ENCODE data around the gene CHD5.

The CHD5 gene

GRCh38 chr1:6131561-6131960, 48.6 kb downstream of the CHD5 start:
- Histone ChIP-seq H3K27ac (ENCODE audit: low read length) (no peak overlapping the region), H3K36me3 (replicated peaks; ENCODE audit: insufficient read depth, low read length) (no peaks in the 10 kb centered on the region), H3K9me2 (replicated peaks; ENCODE audit: insufficient read depth, low read length) (no peaks in the 10 kb centered on the region), H2AFZ (ENCODE audit: low read length) (no peak overlapping the region), H3K9ac (ENCODE audit: low read length) (no peak overlapping the region), H3K9me3 (replicated peaks; ENCODE audit: insufficient read depth, low read length) (no peaks in the 10 kb centered on the region), H3K27me3 (replicated peaks; ENCODE audit: insufficient read depth, low read length) (peaks cover 92% of the 10 kb centered on the region), H3K4me2 (ENCODE audit: low read depth, low read length) (no peak overlapping the region), H3F3A (ENCODE audit: insufficient read depth, low read length) (no peaks in the 10 kb centered on the region), H3K4me3 (ENCODE audit: low read length) (no peak overlapping the region), H3K4me1 (ENCODE audit: low read length) (peaks cover 5% of the 10 kb centered on the region; the same call in 1 of the 2 replicates), H3K79me2 (ENCODE audit: low read length) (no peaks in the 10 kb centered on the region), H4K20me1 (ENCODE audit: insufficient read depth, low read length) (no peaks in the 10 kb centered on the region)
- TF ChIP-seq EZH2 (optimal IDR thresholded peaks at IDR 0.05; ENCODE audit: low read depth, low read length) (no peak), EZH2phosphoT487 (IDR thresholded peaks at IDR 0.05; ENCODE audit: low read length) (no peak)
- no peak for DNase-seq

GRCh38 chr1:6130596-6130995, 49.5 kb downstream of the CHD5 start:
- no peak overlapping the region for H3K27ac ChIP-seq (ENCODE audit: low read length)
- no peak for DNase-seq

GRCh38 chr1:6130036-6130435, 50.1 kb downstream of the CHD5 start:
- H3K79me2 ChIP-seq (ENCODE audit: low read length), result no peaks in the 10 kb centered on the region
- no peak overlapping the region for H2AFZ ChIP-seq (ENCODE audit: low read length)
- H3K27me3 ChIP-seq (replicated peaks; ENCODE audit: insufficient read depth, low read length), result peaks cover 92% of the 10 kb centered on the region
- TF ChIP-seq EZH2phosphoT487 (IDR thresholded peaks at IDR 0.05; ENCODE audit: low read length), result no peak
- no peak for TF ChIP-seq CTCF (IDR thresholded peaks at IDR 0.05; ENCODE audit: low read length)
- TF ChIP-seq EZH2 (optimal IDR thresholded peaks at IDR 0.05; ENCODE audit: low read depth, low read length), result no peak
- no peaks in the 10 kb centered on the region for H3F3A ChIP-seq (ENCODE audit: insufficient read depth, low read length)
- H3K4me1 ChIP-seq (ENCODE audit: low read length), result peaks cover 5% of the 10 kb centered on the region; the same call in 1 of the 2 replicates
- H3K4me2 ChIP-seq (ENCODE audit: low read depth, low read length), result no peak overlapping the region
- no peaks in the 10 kb centered on the region for H3K36me3 ChIP-seq (replicated peaks; ENCODE audit: insufficient read depth, low read length)
- no peak for DNase-seq
- H4K20me1 ChIP-seq (ENCODE audit: insufficient read depth, low read length), result no peaks in the 10 kb centered on the region
- H3K27ac ChIP-seq (ENCODE audit: low read length), result no peak overlapping the region
- no peaks in the 10 kb centered on the region for H3K9me3 ChIP-seq (replicated peaks; ENCODE audit: insufficient read depth, low read length)
- no peaks in the 10 kb centered on the region for H3K9me2 ChIP-seq (replicated peaks; ENCODE audit: insufficient read depth, low read length)
- no peak overlapping the region for H3K9ac ChIP-seq (ENCODE audit: low read length)
- H3K4me3 ChIP-seq (ENCODE audit: low read length), result no peak overlapping the region

More at GRCh38 chr1:6130596-6130995, 49.5 kb downstream of the CHD5 start:
- Histone ChIP-seq H3K36me3 (replicated peaks; ENCODE audit: insufficient read depth, low read length) (no peaks in the 10 kb centered on the region), H3K9ac (ENCODE audit: low read length) (no peak overlapping the region), H3K4me1 (ENCODE audit: low read length) (peaks cover 5% of the 10 kb centered on the region; the same call in 1 of the 2 replicates), H3F3A (ENCODE audit: insufficient read depth, low read length) (no peaks in the 10 kb centered on the region), H3K79me2 (ENCODE audit: low read length) (no peaks in the 10 kb centered on the region), H3K27me3 (replicated peaks; ENCODE audit: insufficient read depth, low read length) (peaks cover 92% of the 10 kb centered on the region), H3K9me2 (replicated peaks; ENCODE audit: insufficient read depth, low read length) (no peaks in the 10 kb centered on the region), H4K20me1 (ENCODE audit: insufficient read depth, low read length) (no peaks in the 10 kb centered on the region), H3K4me3 (ENCODE audit: low read length) (no peak overlapping the region), H2AFZ (ENCODE audit: low read length) (no peak overlapping the region), H3K4me2 (ENCODE audit: low read depth, low read length) (no peak overlapping the region), H3K9me3 (replicated peaks; ENCODE audit: insufficient read depth, low read length) (no peaks in the 10 kb centered on the region)
- TF ChIP-seq EZH2 (optimal IDR thresholded peaks at IDR 0.05; ENCODE audit: low read depth, low read length) (no peak), CTCF (IDR thresholded peaks at IDR 0.05; ENCODE audit: low read length) (no peak), EZH2phosphoT487 (IDR thresholded peaks at IDR 0.05; ENCODE audit: low read length) (no peak)

- H3K27me3 ChIP-seq (replicated peaks; ENCODE audit: insufficient read depth, low read length), result peaks cover 90% of the 10 kb centered on the region
- no peaks in the 10 kb centered on the region for H3K9me3 ChIP-seq (replicated peaks; ENCODE audit: insufficient read depth, low read length)
- no peak overlapping the region for H3K4me2 ChIP-seq (ENCODE audit: low read depth, low read length)
- H3F3A ChIP-seq (ENCODE audit: insufficient read depth, low read length), result no peaks in the 10 kb centered on the region
- TF ChIP-seq EZH2 (optimal IDR thresholded peaks at IDR 0.05; ENCODE audit: low read depth, low read length), result no peak
- TF ChIP-seq EZH2phosphoT487 (IDR thresholded peaks at IDR 0.05; ENCODE audit: low read length), result no peak
- no peaks in the 10 kb centered on the region for H3K36me3 ChIP-seq (replicated peaks; ENCODE audit: insufficient read depth, low read length)
- no peak for DNase-seq
- H3K4me1 ChIP-seq (ENCODE audit: low read length), result peaks cover 5% of the 10 kb centered on the region; the same call in 1 of the 2 replicates
- H3K9ac ChIP-seq (ENCODE audit: low read length), result no peak overlapping the region
- no peaks in the 10 kb centered on the region for H4K20me1 ChIP-seq (ENCODE audit: insufficient read depth, low read length)
- H3K27ac ChIP-seq (ENCODE audit: low read length), result no peak overlapping the region
- no peak overlapping the region for H3K4me3 ChIP-seq (ENCODE audit: low read length)
- no peak overlapping the region for H2AFZ ChIP-seq (ENCODE audit: low read length)
- H3K9me2 ChIP-seq (replicated peaks; ENCODE audit: insufficient read depth, low read length), result no peaks in the 10 kb centered on the region
- H3K79me2 ChIP-seq (ENCODE audit: low read length), result no peaks in the 10 kb centered on the region
These were observed 50.8 kb downstream of the CHD5 start for GRCh38 chr1:6129313-6129712.

Measured in MM.1S (cell line).